Spleen (tissue), 11 donors: ENCODE data around the gene OR8D2. TPM values are rescaled to one million over a fixed set of nuclear protein-coding genes. Genes with fewer than 3 reads are reported as not detected.
"Not testable (repeated sequence)": the region's sequence is repeated elsewhere in the genome, so short reads cannot be mapped to it uniquely, and the experiment has no call there.

Source experiments
- DNase-seq: peaks from one replicate; pipeline ENCODE4 v3.0.0-alpha.2; 2020
- H3K27ac ChIP-seq, 8 donors: fragments of 200-600 bp; sonication (generic) in 7 of 8; 1 replicate in 4 of 8; 2 replicates in 4 of 8; pipeline versions ENCODE4 v1.5.0 to v1.8.0; 2016 to 2021; ENCODE audit warnings: inconsistent platforms in 4 of 8, mild to moderate bottlenecking in 4 of 8, moderate library complexity in 1 of 8
- H3K27me3 ChIP-seq, 7 donors: fragments of 200-600 bp; sonication (generic) in 6 of 7; replicated peaks in 1 of 7; 1 replicate in 4 of 7; 2 replicates in 3 of 7; pipeline versions ENCODE4 v1.5.0 to v1.8.0; 2016 to 2021; ENCODE audit warnings: inconsistent platforms in 3 of 7, mild to moderate bottlenecking in 1 of 7
- H3K36me3 ChIP-seq, 6 donors: fragments of 200-600 bp; sonication (generic) in 5 of 6; 1 replicate in 4 of 6; 2 replicates in 2 of 6; pipeline versions ENCODE4 v1.5.0 to v1.8.0; 2016 to 2021; ENCODE audit warnings: inconsistent platforms in 2 of 6
- H3K4me1 ChIP-seq, 6 donors: fragments of 200-600 bp; sonication (generic) in 5 of 6; 1 replicate in 3 of 6; 2 replicates in 3 of 6; pipeline versions ENCODE4 v1.5.0 to v1.8.0; 2016 to 2021; ENCODE audit warnings: inconsistent platforms in 3 of 6
- H3K4me3 ChIP-seq, 8 donors: fragments of 200-600 bp; sonication (generic) in 7 of 8; 1 replicate in 4 of 8; 2 replicates in 4 of 8; pipeline versions ENCODE4 v1.5.0 to v1.8.0; 2016 to 2021; ENCODE audit warnings: inconsistent platforms in 4 of 8, mild to moderate bottlenecking in 4 of 8, moderate library complexity in 2 of 8
- H3K9me3 ChIP-seq, 8 donors: fragments of 200-600 bp; sonication (generic) in 7 of 8; 1 replicate in 4 of 8; 2 replicates in 4 of 8; pipeline versions ENCODE4 v1.5.0 to v1.8.0; 2016 to 2021; ENCODE audit warnings: inconsistent platforms in 4 of 8
- CTCF ChIP-seq, 11 experiments: fragments of 200-600 bp in 7 of 11; fragments of 450-650 bp in 4 of 11; sonication (generic) in 4 of 11; IDR thresholded peaks in 8 of 11; conservative IDR thresholded peaks in 3 of 11; 1 replicate in 7 of 11; 2 replicates in 4 of 11; pipeline versions ENCODE4 v1.4.0 to v1.8.0; 2016 to 2021; ENCODE audit warnings: antibody characterized with exemption in 11 of 11, inconsistent platforms in 4 of 11, mild to moderate bottlenecking in 1 of 11
- POLR2A ChIP-seq, 3 donors: fragments of 450-650 bp; IDR thresholded peaks; one replicate each; pipeline ENCODE4 v1.5.1; 2017; ENCODE audit warnings: antibody characterized with exemption in 3 of 3, mild to moderate bottlenecking in 1 of 3
- POLR2AphosphoS5 ChIP-seq, 3 donors: sonication (generic); formaldehyde crosslinking; IDR thresholded peaks; one replicate each; pipeline ENCODE4 v1.5.1; 2017; ENCODE audit warnings: antibody characterized with exemption in 3 of 3
- WGBS, 5 donors: extraction: QIAGEN DNeasy Blood & Tissue Kit in 3 of 5; methylation state at CpG; one replicate each; pipeline versions ENCODE4 v1.1.5 to v1.1.7; 2013 to 2018; 5-methylcytosine and 5-hydroxymethylcytosine counted together
- intact Hi-C: fragments of 100-400 bp; cut with DNase I; formaldehyde crosslinking; loops from one replicate; pipeline ENCODE4 v1.15.0; 2023; ENCODE audit warnings: low total_unique reads
- polyA plus RNA-seq, 3 donors: library from polyadenylated mRNA; stranded (reverse); fragments of 200-250 nt; gene quantifications; one replicate each; pipeline ENCODE4 v1.2.1, GENCODE V29; 2013
- total RNA-seq, 7 donors: library from RNA; depleted of rRNA in 3 of 7; stranded (reverse); fragments of >200 nt in 3 of 7; fragmentation: NEBNext Ultra II Directional in 4 of 7; extraction: Animal tissue kit (Norgen Biotek cat#: 25700) in 4 of 7; gene quantifications; one replicate each; pipeline versions ENCODE4 v1.1.0 to v1.2.1, GENCODE V29; 2016 to 2021
- donor health status: healthy with polysubstance abuse.
- donor health status: DM: no; HTN: no; CAD: no; lungs with moderate emphysema.
- donor health status: DM: no; HTN: no; CAD: no.
- donor health status: Bipolar disorder and iron deficiency.
- donor health status: healthy.
- donor health status: DM: no; HTN: no; CAD: no.
- donor health status: DM: yes; HTN: yes; CAD: no.

The OR8D2 gene
- total and polyA plus RNA-seq, 10 donors: not detected

DNA sequence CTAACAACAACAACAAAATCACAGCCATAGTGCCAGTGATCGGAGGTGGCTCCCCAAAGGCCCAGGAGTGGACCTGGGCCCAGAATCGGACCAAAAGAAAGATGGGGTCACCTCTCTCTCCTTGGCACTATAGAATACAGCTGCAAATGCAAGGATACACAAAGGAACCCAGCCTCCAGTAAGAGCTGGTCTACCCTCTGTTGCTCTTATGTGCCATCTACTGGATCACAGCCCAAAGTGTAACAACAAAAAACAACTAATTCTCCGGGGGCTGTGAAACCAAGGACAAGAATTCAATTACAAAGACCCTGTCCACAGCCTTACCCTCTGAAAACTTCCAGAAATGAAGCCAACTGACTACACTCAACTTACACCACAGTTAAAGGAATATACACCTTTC is 42.2 kb downstream of the OR8D2 start:
- 23 to 75% (median 66%) methylated on average over 1 to 3 of the region's 3 CpGs for WGBS, 5 donors
- Histone ChIP-seq H3K4me1 (no peaks in the 10 kb centered on the region), H3K27ac (no peak overlapping the region), H3K27me3 (peaks cover 0 to 5% (median 0%) of the 10 kb centered on the region in 7 donors), H3K36me3 (no peaks in the 10 kb centered on the region), H3K4me3 (no peak overlapping the region), H3K9me3 (peaks cover 0 to 8% (median 0%) of the 10 kb centered on the region in 8 donors)
- TF ChIP-seq POLR2A (IDR thresholded peaks at IDR 0.05): no peak
- no peak for TF ChIP-seq POLR2AphosphoS5 (IDR thresholded peaks at IDR 0.05)
- TF ChIP-seq CTCF (IDR thresholded peaks at IDR 0.05 in 8 of 11, conservative IDR thresholded peaks at IDR 0.05 in 3 of 11): no peak
- intact Hi-C loops: no loop called here
- DNase-seq: no peak

- TF ChIP-seq POLR2AphosphoS5 (IDR thresholded peaks at IDR 0.05): no peak
- no peak for TF ChIP-seq POLR2A (IDR thresholded peaks at IDR 0.05)
- no peak for TF ChIP-seq CTCF (IDR thresholded peaks at IDR 0.05 in 8 of 11, conservative IDR thresholded peaks at IDR 0.05 in 3 of 11)
- peaks cover 0 to 5% (median 0%) of the 10 kb centered on the region in 7 donors for H3K27me3 ChIP-seq
- H3K27ac ChIP-seq: no peak overlapping the region
- peak; percentile 41 for DNase-seq
- intact Hi-C loops: no loop called here
- no peaks in the 10 kb centered on the region for H3K4me1 ChIP-seq
- H3K9me3 ChIP-seq: peaks cover 0 to 8% (median 0%) of the 10 kb centered on the region in 8 donors
- no peak overlapping the region for H3K4me3 ChIP-seq
- H3K36me3 ChIP-seq: no peaks in the 10 kb centered on the region
- 69 to 92% (median 85%) methylated on average over 3 of the region's 3 CpGs for WGBS, 5 donors
Observed at GRCh38 chr11:124277207-124277606, 42.8 kb downstream of the OR8D2 start.

GRCh38 chr11:124276081-124276480 is 43.9 kb downstream of the OR8D2 start:
- no peak for DNase-seq
- Histone ChIP-seq H3K27ac (no peak overlapping the region), H3K4me1 (no peaks in the 10 kb centered on the region), H3K36me3 (no peaks in the 10 kb centered on the region), H3K9me3 (no peaks in the 10 kb centered on the region), H3K27me3 (peaks cover 0 to 5% (median 0%) of the 10 kb centered on the region in 7 donors), H3K4me3 (no peak overlapping the region)
- WGBS, 5 donors: 16 to 58% (median 18%) methylated on average over 1 of the region's 1 CpG
- intact Hi-C loops: no loop called here
- TF ChIP-seq POLR2AphosphoS5 (IDR thresholded peaks at IDR 0.05) (no peak), CTCF (IDR thresholded peaks at IDR 0.05 in 8 of 11, conservative IDR thresholded peaks at IDR 0.05 in 3 of 11) (no peak), POLR2A (IDR thresholded peaks at IDR 0.05) (no peak)

- Histone ChIP-seq H3K27me3 (peaks cover 0 to 5% (median 0%) of the 10 kb centered on the region in 7 donors), H3K27ac (no peak overlapping the region), H3K9me3 (no peaks in the 10 kb centered on the region), H3K4me3 (no peak overlapping the region), H3K4me1 (no peaks in the 10 kb centered on the region), H3K36me3 (no peaks in the 10 kb centered on the region)
- TF ChIP-seq POLR2A (IDR thresholded peaks at IDR 0.05) (no peak), CTCF (IDR thresholded peaks at IDR 0.05 in 8 of 11, conservative IDR thresholded peaks at IDR 0.05 in 3 of 11) (no peak), POLR2AphosphoS5 (IDR thresholded peaks at IDR 0.05) (no peak)
- no peak for DNase-seq
- 83 to 97% (median 94%) methylated on average over 2 of the region's 2 CpGs for WGBS, 5 donors
- intact Hi-C loops: no loop called here
Observed at GRCh38 chr11:124274000-124274399, 46.0 kb downstream of the OR8D2 start.

GRCh38 chr11:124270886-124271285 is 49.1 kb downstream of the OR8D2 start:
- WGBS, 5 donors: 53 to 76% (median 73%) methylated on average over 7 of the region's 7 CpGs
- H3K4me1 ChIP-seq, H3K4me3 ChIP-seq, H3K27me3 ChIP-seq, DNase-seq, intact Hi-C loops, H3K27ac ChIP-seq, H3K9me3 ChIP-seq, H3K36me3 ChIP-seq: not testable (repeated sequence)
